Endothelial cell of umbilical vein (primary cell): ENCODE results near the gene ZCCHC4. TPM values are rescaled to one million over a fixed set of nuclear protein-coding genes. Genes with fewer than 3 reads are reported as not detected.

Experiments used
- BruUV-seq: library from RNA; stranded (reverse); fragments of 400-500 nt; replicated peaks from 2 replicates; lab custom pipeline; 2021; lab: Mats Ljungman, UMichigan
- CTCF ChIA-PET: fragments of 300-600, 350-600 bp; sonication (Branson Sonifier 250); formaldehyde crosslinking; loops from one replicate; lab custom pipeline; 2021; ENCODE audit warnings: antibody characterized with exemption, inconsistent platforms; lab: Charles Lee
- POLR2A ChIA-PET: fragments of 300-600, 350-600 bp; sonication (Branson Sonifier 250); formaldehyde crosslinking; loops from one replicate; lab custom pipeline; 2021; ENCODE audit warnings: antibody characterized with exemption, inconsistent platforms; lab: Charles Lee
- DNase-seq: peaks from one replicate; pipeline ENCODE4 v3.0.0-alpha.2; 2011; ENCODE audit warnings: low read depth, low spot score
- FAIRE-seq: peaks from 2 replicates; lab custom pipeline; 2011; peaks lifted over from hg19 to GRCh38; lab: Jason Lieb, UNC
- H2AFZ ChIP-seq: 2 replicates; pipeline ENCODE4 v1.6.0; 2012; ENCODE audit warnings: low read depth, low read length, control low read depth, inconsistent platforms
- H3K27ac ChIP-seq: 2 replicates; pipeline ENCODE4 v1.5.1; 2011; ENCODE audit warnings: low read depth, mild to moderate bottlenecking, control low read depth, low read length, moderate library complexity; ENCODE audit not compliant: insufficient read depth
- H3K27me3 ChIP-seq, 2 experiments: 2 replicates each; pipeline versions ENCODE4 v1.6.0 to v1.6.1; 2011; ENCODE audit warnings: low read length in 2 of 2, mixed read lengths in 1 of 2; ENCODE audit not compliant: control insufficient read depth in 2 of 2, insufficient read depth in 2 of 2
- H3K36me3 ChIP-seq, 2 experiments: 2 replicates in 1 of 2; 3 replicates in 1 of 2; pipeline ENCODE4 v1.5.1; 2011; ENCODE audit warnings: low read length in 2 of 2, mild to moderate bottlenecking in 1 of 2, moderate library complexity in 1 of 2; ENCODE audit not compliant: control insufficient read depth in 2 of 2, insufficient read depth in 2 of 2; ENCODE audit errors: extremely low read depth in 1 of 2
- H3K4me1 ChIP-seq: 3 replicates; pipeline ENCODE4 v1.5.1; 2011; ENCODE audit warnings: mild to moderate bottlenecking, low read length; ENCODE audit not compliant: control insufficient read depth, insufficient read depth; ENCODE audit errors: extremely low read depth
- H3K4me2 ChIP-seq: 2 replicates; pipeline ENCODE4 v1.6.1; 2011; ENCODE audit warnings: low read length, control low read depth, mixed read lengths; ENCODE audit not compliant: insufficient read depth
- H3K4me3 ChIP-seq, 3 experiments: fragments of 200-600 bp in 1 of 3; sonication (generic), shearing (Covaris generic) in 1 of 3; replicated peaks in 1 of 3; 2 replicates each; pipeline ENCODE4 v1.5.1; 2011 to 2016; ENCODE audit warnings: control low read depth in 3 of 3, low read length in 3 of 3, mild to moderate bottlenecking in 2 of 3, inconsistent platforms in 1 of 3, low read depth in 1 of 3, moderate library complexity in 1 of 3; ENCODE audit not compliant: insufficient read depth in 1 of 3
- H3K79me2 ChIP-seq: 2 replicates; pipeline ENCODE4 v1.6.0; 2012; ENCODE audit warnings: low read length, inconsistent platforms; ENCODE audit not compliant: control insufficient read depth, insufficient read depth
- H3K9ac ChIP-seq: replicated peaks from 2 replicates; pipeline ENCODE3; 2011; ENCODE audit warnings: low read length, control low read depth; ENCODE audit not compliant: insufficient read depth; ENCODE audit errors: extremely low read depth
- H3K9me1 ChIP-seq: replicated peaks from 3 replicates; pipeline ENCODE4 v1.6.0; 2011; ENCODE audit warnings: mild to moderate bottlenecking, low read length; ENCODE audit not compliant: control insufficient read depth, insufficient read depth; ENCODE audit errors: extremely low read depth
- H3K9me3 ChIP-seq: replicated peaks from 2 replicates; pipeline ENCODE4 v1.5.1; 2012; ENCODE audit warnings: low read length, inconsistent platforms; ENCODE audit not compliant: control insufficient read depth, insufficient read depth
- H4K20me1 ChIP-seq: replicated peaks from 2 replicates; pipeline ENCODE3; 2011; ENCODE audit warnings: mild to moderate bottlenecking, low read length; ENCODE audit not compliant: control insufficient read depth, insufficient read depth; ENCODE audit errors: extremely low read depth
- CTCF ChIP-seq, 2 donors: IDR thresholded peaks; 1 replicate in 1 of 2; 2 replicates in 1 of 2; pipeline ENCODE4 v1.5.1; 2011; ENCODE audit warnings: low read length in 2 of 2, mild to moderate bottlenecking in 2 of 2, moderate library complexity in 2 of 2, control low read depth in 1 of 2, inconsistent platforms in 1 of 2, low read depth in 1 of 2; ENCODE audit not compliant: insufficient read depth in 1 of 2; ENCODE audit errors: extremely low read depth in 1 of 2
- EZH2 ChIP-seq: IDR thresholded peaks from 2 replicates; pipeline ENCODE4 v1.6.1; 2012; ENCODE audit warnings: borderline replicate concordance, low read depth, mild to moderate bottlenecking, moderate library complexity, low read length, inconsistent platforms; ENCODE audit not compliant: severe bottlenecking
- FOS ChIP-seq: IDR thresholded peaks from 2 replicates; pipeline ENCODE4 v1.6.1; 2011; ENCODE audit warnings: mild to moderate bottlenecking, low read length, moderate library complexity, borderline replicate concordance; ENCODE audit not compliant: insufficient read depth
- GATA2 ChIP-seq: IDR thresholded peaks from 2 replicates; pipeline ENCODE4 v1.7.0; 2011; ENCODE audit warnings: low read depth, mild to moderate bottlenecking, moderate library complexity, mixed read lengths, low read length; ENCODE audit not compliant: insufficient read length, insufficient read depth
- JUN ChIP-seq: IDR thresholded peaks from 2 replicates; pipeline ENCODE4 v1.6.1; 2011; ENCODE audit warnings: borderline replicate concordance, low read depth; ENCODE audit not compliant: insufficient read length, insufficient read depth
- MAX ChIP-seq: IDR thresholded peaks from 2 replicates; pipeline ENCODE4 v1.6.1; 2011; ENCODE audit not compliant: insufficient read depth, insufficient read length
- MYC ChIP-seq: IDR thresholded peaks from one replicate; pipeline ENCODE4 v1.6.1; 2011; ENCODE audit warnings: mild to moderate bottlenecking, low read depth, low read length
- POLR2A ChIP-seq: IDR thresholded peaks from 2 replicates; pipeline ENCODE4 v1.6.1; 2012; ENCODE audit warnings: low read depth, mild to moderate bottlenecking, control low read depth, low read length
- POLR2AphosphoS5 ChIP-seq: IDR thresholded peaks from 2 replicates; pipeline ENCODE4 v1.6.1; 2012; ENCODE audit warnings: low read depth, mild to moderate bottlenecking, control low read depth, low read length, moderate library complexity; ENCODE audit not compliant: insufficient read depth
- dilution Hi-C: fragments of 300-500 bp; cut with MboI; formaldehyde crosslinking; loops from one replicate; pipeline ENCODE4 v1.15.0; 2019; ENCODE audit warnings: low sequenced_read_pairs; ENCODE audit not compliant: extremely low pct_ligation_motif_present
- intact Hi-C: fragments of 100-400 bp; cut with micrococcal nuclease; formaldehyde crosslinking; loops from one replicate; pipeline ENCODE4 v1.10.0; 2022
- polyA plus RNA-seq, 4 experiments: library from polyadenylated mRNA; depleted of rRNA in 3 of 4; stranded (reverse) in 3 of 4; unstranded in 1 of 4; fragments of >200 nt; gene quantifications; 2 replicates each; pipeline versions ENCODE4 v1.2.1 to v1.2.3, GENCODE V29; 2011 to 2012; ENCODE audit warnings: missing spikeins in 1 of 4
- total RNA-seq: library from RNA; stranded (reverse); gene quantifications from 2 replicates; pipeline ENCODE4 v1.2.3, GENCODE V29; 2021

Gene ZCCHC4
- total and polyA plus RNA-seq, 2 donors (not counting 3 experiments of a cell fraction or from before 2014, with no cell fraction given), result 6.6 to 10.9 TPM

GRCh38 chr4:25350561-25350960, 38.0 kb downstream of the ZCCHC4 start:
- POLR2A ChIA-PET, result no interaction called here
- H3K79me2 ChIP-seq, result no peaks in the 10 kb centered on the region

More at GRCh38 chr4:25350561-25350960, 38.0 kb downstream of the ZCCHC4 start:
- peaks cover 6% of the 10 kb centered on the region for H3K4me1 ChIP-seq
- H3K27me3 ChIP-seq, result no peaks in the 10 kb centered on the region
- BruUV-seq, result no TSS peak
- H3K9ac ChIP-seq, result no peak overlapping the region
- no peak overlapping the region for H3K4me2 ChIP-seq
- no peak overlapping the region for H3K27ac ChIP-seq
- no peak for TF ChIP-seq CTCF (IDR thresholded peaks at IDR 0.05; ENCODE audit: extremely low read depth in 1 of 2, insufficient read depth in 1 of 2, low read depth in 1 of 2, low read length in 2 of 2)
- TF ChIP-seq POLR2A, result no peak
- TF ChIP-seq MAX, result no peak
- no peak for TF ChIP-seq EZH2
- no peak for TF ChIP-seq FOS
- TF ChIP-seq MYC, result no peak
- TF ChIP-seq POLR2AphosphoS5, result no peak
- TF ChIP-seq GATA2, result no peak
- no peak for TF ChIP-seq JUN
- no peak overlapping the region for H2AFZ ChIP-seq
- no peak for DNase-seq
- H4K20me1 ChIP-seq, result no peaks in the 10 kb centered on the region
- H3K4me3 ChIP-seq, result no peak overlapping the region
- no peaks in the 10 kb centered on the region for H3K9me1 ChIP-seq
- dilution Hi-C loops, result no loop called here
- no peaks in the 10 kb centered on the region for H3K9me3 ChIP-seq
- intact Hi-C loops, result no loop called here
- no peaks in the 10 kb centered on the region for H3K36me3 ChIP-seq
- CTCF ChIA-PET, result interaction anchor here (1.2 to 3.8 kb wide), 3 partner anchors 17 to 177 kb away, joined by 4 to 34 read pairs (median 13); partner anchors contain the start of gene ZCCHC4
- FAIRE-seq, result no peak
